KOPT-K1 (cell line): ENCODE measurements around the gene ATP1A4.

Experiments
- H3K27ac ChIP-seq: fragments of 200-600 bp; sonication (generic); 2 replicates; pipeline ENCODE4 v1.5.1; 2016; ENCODE audit warnings: antibody characterized with exemption, mild to moderate bottlenecking, low read depth, low read length; ENCODE audit not compliant: poor library complexity, severe bottlenecking
- H3K36me3 ChIP-seq: fragments of 200-600 bp; sonication (generic); 2 replicates; pipeline ENCODE4 v1.5.1; 2017; ENCODE audit warnings: antibody characterized with exemption, mild to moderate bottlenecking, low read length, moderate library complexity; ENCODE audit not compliant: insufficient read depth
- H3K9me3 ChIP-seq: fragments of 200-600 bp; sonication (generic); 2 replicates; pipeline ENCODE4 v1.5.1; 2017; ENCODE audit warnings: antibody characterized with exemption, low read length, mild to moderate bottlenecking; ENCODE audit not compliant: insufficient read depth, poor library complexity, severe bottlenecking

The ATP1A4 gene

GRCh38 chr1:160209321-160210046 lies 58.1 kb downstream of the ATP1A4 start:
- Histone ChIP-seq H3K36me3 (peaks cover 53% of the 10 kb centered on the region), H3K9me3 (no peaks in the 10 kb centered on the region), H3K27ac (no peak overlapping the region)

GRCh38 chr1:160210561-160210960 lies 59.2 kb downstream of the ATP1A4 start:
- peaks cover 63% of the 10 kb centered on the region for H3K36me3 ChIP-seq
- H3K9me3 ChIP-seq, result no peaks in the 10 kb centered on the region
- H3K27ac ChIP-seq, result no peak overlapping the region

GRCh38 chr1:160211046-160211790 lies 59.8 kb downstream of the ATP1A4 start:
- peaks cover 70% of the 10 kb centered on the region for H3K36me3 ChIP-seq
- H3K27ac ChIP-seq, result no peak overlapping the region

GRCh38 chr1:160214481-160215140 lies 63.2 kb downstream of the ATP1A4 start:
- Histone ChIP-seq H3K27ac (no peak overlapping the region), H3K36me3 (peaks cover 92% of the 10 kb centered on the region), H3K9me3 (no peaks in the 10 kb centered on the region)

More at GRCh38 chr1:160211046-160211790, 59.8 kb downstream of the ATP1A4 start:
- no peaks in the 10 kb centered on the region for H3K9me3 ChIP-seq

GRCh38 chr1:160216301-160216700 lies 64.9 kb downstream of the ATP1A4 start:
- Histone ChIP-seq H3K36me3 (peaks cover 99% of the 10 kb centered on the region), H3K9me3 (no peaks in the 10 kb centered on the region), H3K27ac (no peak overlapping the region)

- H3K36me3 ChIP-seq, result peaks cover 100% of the 10 kb centered on the region
- no peaks in the 10 kb centered on the region for H3K9me3 ChIP-seq
- no peak overlapping the region for H3K27ac ChIP-seq
Measured at GRCh38 chr1:160217481-160218051, 66.2 kb downstream of the ATP1A4 start.

GRCh38 chr1:160219062-160219929 lies 67.9 kb downstream of the ATP1A4 start:
- Histone ChIP-seq H3K27ac (no peak overlapping the region), H3K9me3 (no peaks in the 10 kb centered on the region), H3K36me3 (peaks cover 100% of the 10 kb centered on the region)

- Histone ChIP-seq H3K27ac (no peak overlapping the region), H3K9me3 (no peaks in the 10 kb centered on the region), H3K36me3 (peaks cover 100% of the 10 kb centered on the region)
Measured at GRCh38 chr1:160220301-160220700, 68.9 kb downstream of the ATP1A4 start.

- Histone ChIP-seq H3K36me3 (peaks cover 100% of the 10 kb centered on the region), H3K27ac (no peak overlapping the region), H3K9me3 (no peaks in the 10 kb centered on the region)
Measured at GRCh38 chr1:160221089-160221488, 69.7 kb downstream of the ATP1A4 start.

GRCh38 chr1:160222546-160222945 lies 71.1 kb downstream of the ATP1A4 start:
- H3K9me3 ChIP-seq, result no peaks in the 10 kb centered on the region
- H3K27ac ChIP-seq, result no peak overlapping the region
- H3K36me3 ChIP-seq, result peaks cover 100% of the 10 kb centered on the region

- no peaks in the 10 kb centered on the region for H3K9me3 ChIP-seq
- H3K27ac ChIP-seq, result no peak overlapping the region
- H3K36me3 ChIP-seq, result peaks cover 99% of the 10 kb centered on the region
Measured at GRCh38 chr1:160224606-160225005, 73.2 kb downstream of the ATP1A4 start.

GRCh38 chr1:160225345-160225744 lies 73.9 kb downstream of the ATP1A4 start:
- Histone ChIP-seq H3K36me3 (peaks cover 99% of the 10 kb centered on the region), H3K9me3 (no peaks in the 10 kb centered on the region), H3K27ac (no peak overlapping the region)

GRCh38 chr1:160226623-160227022 lies 75.2 kb downstream of the ATP1A4 start:
- H3K9me3 ChIP-seq, result no peaks in the 10 kb centered on the region
- H3K36me3 ChIP-seq, result peaks cover 99% of the 10 kb centered on the region
- H3K27ac ChIP-seq, result no peak overlapping the region

- Histone ChIP-seq H3K27ac (no peak overlapping the region), H3K36me3 (peaks cover 99% of the 10 kb centered on the region), H3K9me3 (no peaks in the 10 kb centered on the region)
Measured at GRCh38 chr1:160227034-160227433, 75.6 kb downstream of the ATP1A4 start.
